Measurements from ENCODE around the gene OSBPL3. TPM values are rescaled to one million over a fixed set of nuclear protein-coding genes. Genes with fewer than 3 reads are reported as not detected.

OSBPL3 gene
- total RNA-seq, 1 experiment from 2014 or later = 9.2 TPM

DNA sequence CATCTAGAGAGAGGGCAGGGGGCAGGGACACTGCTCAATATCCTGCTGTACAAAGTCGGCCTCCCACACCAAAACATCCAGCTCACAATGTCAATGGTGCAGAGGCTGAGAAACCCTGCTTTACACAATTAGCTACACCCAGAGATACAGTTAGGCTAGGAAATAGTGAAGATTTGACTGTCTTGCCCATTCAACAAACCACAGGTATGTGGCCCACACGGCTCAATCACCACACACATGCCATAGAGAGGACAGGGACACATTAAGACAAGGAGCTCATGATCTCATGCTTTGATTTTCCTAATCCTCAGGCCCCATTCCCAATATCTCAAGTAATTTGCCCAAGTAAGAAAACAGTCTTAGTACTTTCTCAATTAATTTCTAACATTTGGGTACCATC lies 110.4 kb downstream of the OSBPL3 start:
- Histone ChIP-seq H3K36me3 (ENCODE audit: control insufficient read depth, insufficient read depth, low read length) (no peaks in the 10 kb centered on the region), H3K9me3 (ENCODE audit: control insufficient read depth, insufficient read depth, low read depth, low read length) (no peaks in the 10 kb centered on the region), H3K4me3 (ENCODE audit: low read depth in 2 of 2, low read length in 2 of 2) (no peak overlapping the region), H3K27ac (ENCODE audit: low read length) (no peak overlapping the region), H3K27me3 (ENCODE audit: control insufficient read depth, insufficient read depth, low read length) (no peaks in the 10 kb centered on the region), H3K4me1 (ENCODE audit: control insufficient read depth, insufficient read depth, low read length) (no peaks in the 10 kb centered on the region)
- no TSS peak for BruUV-seq (replicated peaks)
- in situ Hi-C loops (cut with HindIII; ENCODE audit: low pct_unique_long_range_greater_than_20kb, low sequenced_read_pairs) = no loop called here
- ATAC-seq (no peak), DNase-seq (ENCODE audit: low read depth, low spot score) (no peak)
- TF ChIP-seq SIN3A (IDR thresholded peaks at IDR 0.05; ENCODE audit: borderline replicate concordance, insufficient read depth, low read depth, low read length) (no peak), TCF7L2 (IDR thresholded peaks at IDR 0.05; ENCODE audit: low read depth, low read length) (no peak), POLR2AphosphoS5 (IDR thresholded peaks at IDR 0.05; ENCODE audit: low read depth, low read length) (no peak)
- TF ChIP-seq, protein P1, sequence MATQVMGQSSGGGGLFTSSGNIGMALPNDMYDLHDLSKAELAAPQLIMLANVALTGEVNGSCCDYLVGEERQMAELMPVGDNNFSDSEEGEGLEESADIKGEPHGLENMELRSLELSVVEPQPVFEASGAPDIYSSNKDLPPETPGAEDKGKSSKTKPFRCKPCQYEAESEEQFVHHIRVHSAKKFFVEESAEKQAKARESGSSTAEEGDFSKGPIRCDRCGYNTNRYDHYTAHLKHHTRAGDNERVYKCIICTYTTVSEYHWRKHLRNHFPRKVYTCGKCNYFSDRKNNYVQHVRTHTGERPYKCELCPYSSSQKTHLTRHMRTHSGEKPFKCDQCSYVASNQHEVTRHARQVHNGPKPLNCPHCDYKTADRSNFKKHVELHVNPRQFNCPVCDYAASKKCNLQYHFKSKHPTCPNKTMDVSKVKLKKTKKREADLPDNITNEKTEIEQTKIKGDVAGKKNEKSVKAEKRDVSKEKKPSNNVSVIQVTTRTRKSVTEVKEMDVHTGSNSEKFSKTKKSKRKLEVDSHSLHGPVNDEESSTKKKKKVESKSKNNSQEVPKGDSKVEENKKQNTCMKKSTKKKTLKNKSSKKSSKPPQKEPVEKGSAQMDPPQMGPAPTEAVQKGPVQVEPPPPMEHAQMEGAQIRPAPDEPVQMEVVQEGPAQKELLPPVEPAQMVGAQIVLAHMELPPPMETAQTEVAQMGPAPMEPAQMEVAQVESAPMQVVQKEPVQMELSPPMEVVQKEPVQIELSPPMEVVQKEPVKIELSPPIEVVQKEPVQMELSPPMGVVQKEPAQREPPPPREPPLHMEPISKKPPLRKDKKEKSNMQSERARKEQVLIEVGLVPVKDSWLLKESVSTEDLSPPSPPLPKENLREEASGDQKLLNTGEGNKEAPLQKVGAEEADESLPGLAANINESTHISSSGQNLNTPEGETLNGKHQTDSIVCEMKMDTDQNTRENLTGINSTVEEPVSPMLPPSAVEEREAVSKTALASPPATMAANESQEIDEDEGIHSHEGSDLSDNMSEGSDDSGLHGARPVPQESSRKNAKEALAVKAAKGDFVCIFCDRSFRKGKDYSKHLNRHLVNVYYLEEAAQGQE (IDR thresholded peaks at IDR 0.05; ENCODE audit: insufficient read depth in 1 of 2, low read depth in 2 of 2, low read length in 1 of 2) = no peak
- TF ChIP-seq, protein P2, sequence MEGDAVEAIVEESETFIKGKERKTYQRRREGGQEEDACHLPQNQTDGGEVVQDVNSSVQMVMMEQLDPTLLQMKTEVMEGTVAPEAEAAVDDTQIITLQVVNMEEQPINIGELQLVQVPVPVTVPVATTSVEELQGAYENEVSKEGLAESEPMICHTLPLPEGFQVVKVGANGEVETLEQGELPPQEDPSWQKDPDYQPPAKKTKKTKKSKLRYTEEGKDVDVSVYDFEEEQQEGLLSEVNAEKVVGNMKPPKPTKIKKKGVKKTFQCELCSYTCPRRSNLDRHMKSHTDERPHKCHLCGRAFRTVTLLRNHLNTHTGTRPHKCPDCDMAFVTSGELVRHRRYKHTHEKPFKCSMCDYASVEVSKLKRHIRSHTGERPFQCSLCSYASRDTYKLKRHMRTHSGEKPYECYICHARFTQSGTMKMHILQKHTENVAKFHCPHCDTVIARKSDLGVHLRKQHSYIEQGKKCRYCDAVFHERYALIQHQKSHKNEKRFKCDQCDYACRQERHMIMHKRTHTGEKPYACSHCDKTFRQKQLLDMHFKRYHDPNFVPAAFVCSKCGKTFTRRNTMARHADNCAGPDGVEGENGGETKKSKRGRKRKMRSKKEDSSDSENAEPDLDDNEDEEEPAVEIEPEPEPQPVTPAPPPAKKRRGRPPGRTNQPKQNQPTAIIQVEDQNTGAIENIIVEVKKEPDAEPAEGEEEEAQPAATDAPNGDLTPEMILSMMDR (IDR thresholded peaks at IDR 0.05) = no peak
- POLR2A ChIA-PET = no interaction called here
- CTCF ChIA-PET = no interaction called here
- intact Hi-C loops (cut with micrococcal nuclease; ENCODE audit: unreplicated experiment) = no loop called here

DNA sequence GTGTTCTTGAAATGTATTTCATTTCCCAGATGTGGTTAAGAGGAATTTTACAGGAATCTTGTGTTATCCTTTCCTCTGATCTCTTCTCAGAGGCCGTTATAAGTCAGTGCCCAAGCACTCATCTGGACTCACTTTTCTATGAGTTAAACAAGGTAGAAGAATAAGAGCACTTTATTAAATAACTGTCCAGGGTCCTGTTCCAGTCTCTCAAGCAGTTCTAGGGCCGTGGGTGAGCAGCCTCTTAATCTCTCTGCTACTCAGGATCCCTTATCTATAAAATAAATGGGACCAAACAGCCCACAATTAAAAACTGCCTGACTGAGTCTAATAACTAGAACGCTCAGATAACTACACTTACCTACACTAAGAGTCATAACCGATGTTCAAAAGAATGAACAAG lies 111.2 kb downstream of the OSBPL3 start:
- DNase-seq (ENCODE audit: low read depth, low spot score) (no peak), ATAC-seq (no peak)
- BruUV-seq (replicated peaks) = no TSS peak
- no peaks in the 10 kb centered on the region for H3K36me3 ChIP-seq (ENCODE audit: control insufficient read depth, insufficient read depth, low read length)
- no peaks in the 10 kb centered on the region for H3K27me3 ChIP-seq (ENCODE audit: control insufficient read depth, insufficient read depth, low read length)
- H3K4me3 ChIP-seq (ENCODE audit: low read depth in 2 of 2, low read length in 2 of 2) = no peak overlapping the region
- H3K4me1 ChIP-seq (ENCODE audit: control insufficient read depth, insufficient read depth, low read length) = no peaks in the 10 kb centered on the region
- intact Hi-C loops (cut with micrococcal nuclease; ENCODE audit: unreplicated experiment) (no loop called here), in situ Hi-C loops (cut with HindIII; ENCODE audit: low pct_unique_long_range_greater_than_20kb, low sequenced_read_pairs) (no loop called here)
- POLR2A ChIA-PET = no interaction called here
- CTCF ChIA-PET = no interaction called here
- no peaks in the 10 kb centered on the region for H3K9me3 ChIP-seq (ENCODE audit: control insufficient read depth, insufficient read depth, low read depth, low read length)
- H3K27ac ChIP-seq (ENCODE audit: low read length) = no peak overlapping the region
- TF ChIP-seq, protein P1 (IDR thresholded peaks at IDR 0.05; ENCODE audit: insufficient read depth in 1 of 2, low read depth in 2 of 2, low read length in 1 of 2) = no peak
- TF ChIP-seq TCF7L2 (IDR thresholded peaks at IDR 0.05; ENCODE audit: low read depth, low read length) (no peak), SIN3A (IDR thresholded peaks at IDR 0.05; ENCODE audit: borderline replicate concordance, insufficient read depth, low read depth, low read length) (no peak), POLR2AphosphoS5 (IDR thresholded peaks at IDR 0.05; ENCODE audit: low read depth, low read length) (no peak)
- TF ChIP-seq, protein P2 (IDR thresholded peaks at IDR 0.05) = no peak

Measured in Panc1 (cell line).